Left lung (tissue), 10 donors: ENCODE measurements around the gene ATP4B. TPM values are rescaled to one million over a fixed set of nuclear protein-coding genes. Genes with fewer than 3 reads are reported as not detected.

Source experiments
- ATAC-seq: fragments of 200-7000 bp; cut with Tn5 transposase; one replicate; pipeline ENCODE4 v1.9.1; 2020; ENCODE audit warnings: moderate library complexity
- DNase-seq, 4 donors: peaks; one replicate each; pipeline ENCODE4 v3.0.0-alpha.2; 2013 to 2020
- H3K27ac ChIP-seq, 2 donors: fragments of 200-600 bp; sonication (generic) in 1 of 2; one replicate each; pipeline versions ENCODE4 v1.5.0 to v1.8.0; 2020 to 2021
- H3K27me3 ChIP-seq, 2 donors: fragments of 200-600 bp; sonication (generic) in 1 of 2; one replicate each; pipeline versions ENCODE4 v1.5.0 to v1.8.0; 2020 to 2021
- H3K36me3 ChIP-seq, 2 donors: fragments of 200-600 bp; sonication (generic) in 1 of 2; one replicate each; pipeline versions ENCODE4 v1.5.0 to v1.8.0; 2020 to 2021
- H3K4me1 ChIP-seq, 2 donors: fragments of 200-600 bp; one replicate each; pipeline ENCODE4 v1.8.0; 2021
- H3K4me3 ChIP-seq, 2 donors: fragments of 200-600 bp; sonication (generic) in 1 of 2; one replicate each; pipeline versions ENCODE4 v1.5.0 to v1.8.0; 2020 to 2021; ENCODE audit warnings: mild to moderate bottlenecking in 1 of 2
- H3K9me3 ChIP-seq, 2 donors: fragments of 200-600 bp; sonication (generic) in 1 of 2; one replicate each; pipeline versions ENCODE4 v1.5.0 to v1.8.0; 2020 to 2021
- intact Hi-C, 2 donors: fragments of 100-400 bp; cut with DNase I; formaldehyde crosslinking; loops; one replicate each; pipeline versions ENCODE4 v1.11.2 to v1.14.2; 2022
- polyA plus RNA-seq, 6 donors: library from polyadenylated mRNA; unstranded; fragments of 120-200 nt; gene quantifications; one replicate each; pipeline ENCODE4 v1.2.1, GENCODE V29; 2013; ENCODE audit not compliant: insufficient read length in 6 of 6
- total RNA-seq, 2 donors: library from RNA; stranded (reverse); fragmentation: NEBNext Ultra II Directional; extraction: Animal tissue kit (Norgen Biotek cat#: 25700); gene quantifications; one replicate each; pipeline ENCODE4 v1.2.1, GENCODE V29; 2021
- TF ChIP-seq, protein P1 (sequence below), 2 donors: fragments of 200-600 bp; sonication (generic) in 1 of 2; IDR thresholded peaks; one replicate each; pipeline versions ENCODE4 v1.5.0 to v1.8.0; 2021; ENCODE audit warnings: antibody characterized with exemption in 2 of 2
- donor health status: DM: no; HTN: yes; CAD: no.
- donor health status: DM: no; HTN: no; CAD: no.

The ATP4B gene
- total and polyA plus RNA-seq, 8 donors: 0.28 to 0.58 (median 0.41) TPM; not detected in 5

DNA sequence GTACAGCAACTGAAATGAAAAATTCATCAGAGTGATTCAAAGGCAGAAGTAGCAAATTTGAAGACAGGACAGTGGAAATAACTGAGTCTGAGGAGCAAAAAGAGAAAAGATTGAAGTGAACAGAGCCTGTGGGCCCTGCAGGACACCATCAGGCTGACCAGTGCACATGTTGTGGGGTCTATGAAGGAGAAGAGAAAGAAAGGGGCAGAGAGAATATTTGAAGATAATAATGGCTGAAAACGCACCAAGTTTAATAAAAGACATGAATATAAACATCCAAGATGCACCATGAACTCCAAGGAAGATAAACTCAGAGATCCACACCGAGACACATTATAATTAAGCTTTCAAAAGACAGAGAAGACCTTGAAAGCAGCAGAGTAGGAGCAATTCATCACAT, 15.4 kb downstream of the ATP4B start:
- TF ChIP-seq, protein P1, sequence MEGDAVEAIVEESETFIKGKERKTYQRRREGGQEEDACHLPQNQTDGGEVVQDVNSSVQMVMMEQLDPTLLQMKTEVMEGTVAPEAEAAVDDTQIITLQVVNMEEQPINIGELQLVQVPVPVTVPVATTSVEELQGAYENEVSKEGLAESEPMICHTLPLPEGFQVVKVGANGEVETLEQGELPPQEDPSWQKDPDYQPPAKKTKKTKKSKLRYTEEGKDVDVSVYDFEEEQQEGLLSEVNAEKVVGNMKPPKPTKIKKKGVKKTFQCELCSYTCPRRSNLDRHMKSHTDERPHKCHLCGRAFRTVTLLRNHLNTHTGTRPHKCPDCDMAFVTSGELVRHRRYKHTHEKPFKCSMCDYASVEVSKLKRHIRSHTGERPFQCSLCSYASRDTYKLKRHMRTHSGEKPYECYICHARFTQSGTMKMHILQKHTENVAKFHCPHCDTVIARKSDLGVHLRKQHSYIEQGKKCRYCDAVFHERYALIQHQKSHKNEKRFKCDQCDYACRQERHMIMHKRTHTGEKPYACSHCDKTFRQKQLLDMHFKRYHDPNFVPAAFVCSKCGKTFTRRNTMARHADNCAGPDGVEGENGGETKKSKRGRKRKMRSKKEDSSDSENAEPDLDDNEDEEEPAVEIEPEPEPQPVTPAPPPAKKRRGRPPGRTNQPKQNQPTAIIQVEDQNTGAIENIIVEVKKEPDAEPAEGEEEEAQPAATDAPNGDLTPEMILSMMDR (IDR thresholded peaks at IDR 0.05): no peak
- intact Hi-C loops: no loop called here
- H3K27ac ChIP-seq: no peak overlapping the region
- ATAC-seq: no peak
- no peak for DNase-seq
- H3K4me1 ChIP-seq: peaks cover 6 to 16% of the 10 kb centered on the region in 2 donors
- H3K27me3 ChIP-seq: no peaks in the 10 kb centered on the region
- peaks cover 0 to 45% of the 10 kb centered on the region in 2 donors for H3K36me3 ChIP-seq
- no peak overlapping the region for H3K4me3 ChIP-seq
- no peaks in the 10 kb centered on the region for H3K9me3 ChIP-seq

DNA sequence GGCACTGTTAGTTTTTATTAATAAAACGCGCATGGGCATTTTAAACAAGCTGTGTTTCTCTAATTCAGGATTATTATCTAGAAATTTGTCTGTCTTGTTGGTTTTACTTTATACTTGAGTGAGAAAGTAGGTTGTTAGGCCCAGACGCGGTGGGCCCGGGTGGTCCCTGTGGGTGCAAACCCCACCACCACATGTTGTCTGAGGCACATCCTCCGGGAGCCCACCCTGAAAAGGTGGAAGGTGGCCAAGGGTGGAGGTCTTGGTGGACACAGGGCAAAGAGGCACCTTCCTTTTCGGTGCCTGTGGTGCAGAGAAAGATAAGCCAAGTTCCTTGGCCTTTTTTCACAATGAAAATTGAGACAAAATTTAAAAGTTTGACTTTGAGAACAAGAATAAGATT, 16.6 kb downstream of the ATP4B start:
- Histone ChIP-seq H3K27me3 (no peaks in the 10 kb centered on the region), H3K27ac (no peak overlapping the region), H3K4me3 (no peak overlapping the region), H3K4me1 (peaks cover 0 to 5% of the 10 kb centered on the region in 2 donors), H3K9me3 (no peaks in the 10 kb centered on the region), H3K36me3 (peaks cover 0 to 56% of the 10 kb centered on the region in 2 donors)
- ATAC-seq: no peak
- DNase-seq: peak in 1 of 4 donors; percentile 2
- intact Hi-C loops: no loop called here
- TF ChIP-seq, protein P1 (IDR thresholded peaks at IDR 0.05): no peak

DNA sequence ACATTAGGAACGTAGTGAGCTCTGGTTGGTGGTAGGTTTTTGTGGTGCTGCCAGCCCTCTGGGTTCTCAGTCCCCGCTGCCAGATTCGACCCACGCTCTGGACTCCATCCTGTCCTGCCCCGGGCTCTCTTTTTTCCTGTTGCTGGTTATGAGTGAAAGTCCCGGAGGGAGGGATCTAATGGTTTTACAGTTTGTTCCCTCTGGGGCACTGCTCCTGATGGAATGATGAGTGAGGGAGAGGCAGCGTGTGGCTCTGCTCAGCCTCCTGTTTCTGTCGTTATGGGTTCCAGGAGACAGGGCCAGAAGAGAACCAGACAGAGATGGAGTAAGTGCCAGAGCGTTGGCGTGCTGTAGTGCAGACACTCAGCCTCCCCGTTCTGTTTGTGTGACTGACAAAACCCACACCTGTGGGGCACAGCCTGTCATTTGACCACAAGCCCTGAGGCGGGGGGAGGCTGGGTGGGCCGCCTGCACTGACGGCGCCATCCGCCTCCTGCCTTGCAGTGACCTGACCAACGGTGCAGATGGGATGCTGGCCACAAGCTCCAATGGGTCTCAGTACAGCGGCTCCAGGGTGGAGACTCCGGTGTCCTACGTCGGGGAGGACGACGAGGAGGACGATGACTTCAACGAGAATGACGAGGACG, 18.3 kb downstream of the ATP4B start:
- intact Hi-C loops: no loop called here
- TF ChIP-seq, protein P1 (IDR thresholded peaks at IDR 0.05): no peak
- DNase-seq: peak in 2 of 4 donors; percentile 24 to 74
- no peaks in the 10 kb centered on the region for H3K9me3 ChIP-seq
- no peaks in the 10 kb centered on the region for H3K27me3 ChIP-seq
- H3K4me1 ChIP-seq: no peaks in the 10 kb centered on the region
- no peak overlapping the region for H3K27ac ChIP-seq
- no peak overlapping the region for H3K4me3 ChIP-seq
- peaks cover 0 to 73% of the 10 kb centered on the region in 2 donors for H3K36me3 ChIP-seq
- no peak for ATAC-seq

DNA sequence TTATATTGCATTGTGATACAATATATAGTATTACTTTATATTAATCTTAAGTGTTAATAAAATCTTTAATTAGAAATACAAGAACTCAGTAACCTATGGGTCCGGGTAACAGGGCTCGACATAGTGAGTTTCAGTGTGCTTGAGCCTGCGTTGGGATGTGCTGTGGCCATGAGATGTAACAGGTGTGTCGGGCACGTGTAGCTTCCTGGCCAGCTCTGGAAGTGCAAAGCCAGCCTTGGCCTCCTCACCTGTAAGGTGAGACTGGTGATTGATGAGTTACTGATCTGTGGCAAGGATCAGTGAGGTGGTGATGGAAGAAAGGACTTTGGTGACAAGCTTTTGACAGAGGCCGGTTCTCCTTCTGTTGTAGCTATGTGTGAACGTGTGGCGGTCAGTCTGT, 19.2 kb downstream of the ATP4B start:
- intact Hi-C loops: no loop called here
- Histone ChIP-seq H3K9me3 (no peaks in the 10 kb centered on the region), H3K4me3 (no peak overlapping the region), H3K4me1 (no peaks in the 10 kb centered on the region), H3K27ac (no peak overlapping the region), H3K36me3 (peaks cover 0 to 83% of the 10 kb centered on the region in 2 donors), H3K27me3 (no peaks in the 10 kb centered on the region)
- TF ChIP-seq, protein P1 (IDR thresholded peaks at IDR 0.05): no peak
- ATAC-seq (no peak), DNase-seq (peak in 1 of 4 donors; percentile 6)

DNA sequence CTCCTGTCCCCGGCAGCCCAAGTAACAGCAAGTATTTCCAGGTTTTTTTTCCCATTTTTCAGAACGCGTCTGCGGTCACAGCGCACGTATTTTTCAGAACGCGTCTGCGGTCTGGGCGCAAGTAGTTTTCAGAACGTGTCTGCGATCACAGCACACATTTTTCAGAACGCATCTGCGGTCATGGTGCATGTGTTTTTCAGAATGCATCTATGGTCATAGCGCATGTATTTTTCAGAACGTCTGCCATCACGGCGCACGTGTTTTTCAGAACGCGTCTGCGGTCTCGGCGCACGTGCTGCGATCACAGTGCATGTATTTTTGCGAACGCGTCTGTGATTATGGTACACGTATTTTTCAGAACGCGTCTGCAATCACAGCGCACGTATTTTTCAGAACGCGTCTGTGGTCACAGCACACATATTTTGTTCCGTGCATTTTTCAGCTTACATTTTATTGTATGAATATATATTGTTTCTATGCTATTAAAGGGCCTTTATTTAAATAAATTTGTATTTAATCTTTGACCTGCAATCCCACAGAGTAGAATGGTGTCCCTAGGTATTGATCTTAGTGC, 19.7 kb downstream of the ATP4B start:
- Histone ChIP-seq H3K36me3 (peaks cover 0 to 88% of the 10 kb centered on the region in 2 donors), H3K4me1 (no peaks in the 10 kb centered on the region), H3K27ac (no peak overlapping the region), H3K9me3 (no peaks in the 10 kb centered on the region), H3K27me3 (no peaks in the 10 kb centered on the region), H3K4me3 (no peak overlapping the region)
- DNase-seq: peak in 1 of 4 donors; percentile 11
- ATAC-seq: no peak
- TF ChIP-seq, protein P1 (IDR thresholded peaks at IDR 0.05): no peak
- intact Hi-C loops: no loop called here
